A549 (cell line): ENCODE results near the gene SLC35A5.

ENCODE experiments used
- CEBPB ChIP-seq, 2 experiments: fragments of >200 bp in 1 of 2; sonication (Bioruptor Twin) in 1 of 2; formaldehyde crosslinking in 1 of 2; IDR thresholded peaks; 2 replicates each; pipeline ENCODE4 v1.6.1; 2012 to 2016
- EP300 ChIP-seq, 2 experiments: fragments of >200 bp; sonication (Bioruptor Twin); formaldehyde crosslinking; IDR thresholded peaks; 2 replicates in 1 of 2; 3 replicates in 1 of 2; pipeline ENCODE4 v1.6.1; 2016 to 2017
- ZFP36 ChIP-seq: fragments of 450-650 bp; IDR thresholded peaks from 2 replicates; pipeline ENCODE4 v1.6.1; 2014; ENCODE audit warnings: borderline replicate concordance; ENCODE audit not compliant: partially characterized antibody
- TF ChIP-seq, protein P1 (sequence below): fragments of 250-450 bp; sonication (Bioruptor Pico); IDR thresholded peaks from 2 replicates; pipeline ENCODE4 v1.5.0; 2021; ENCODE audit warnings: mild to moderate bottlenecking, moderate library complexity, borderline replicate concordance
- TF ChIP-seq, protein P2 (sequence below): fragments of >200 bp; sonication (Bioruptor Twin); formaldehyde crosslinking; IDR thresholded peaks from 3 replicates; pipeline ENCODE4 v1.5.1; 2016

DNA sequence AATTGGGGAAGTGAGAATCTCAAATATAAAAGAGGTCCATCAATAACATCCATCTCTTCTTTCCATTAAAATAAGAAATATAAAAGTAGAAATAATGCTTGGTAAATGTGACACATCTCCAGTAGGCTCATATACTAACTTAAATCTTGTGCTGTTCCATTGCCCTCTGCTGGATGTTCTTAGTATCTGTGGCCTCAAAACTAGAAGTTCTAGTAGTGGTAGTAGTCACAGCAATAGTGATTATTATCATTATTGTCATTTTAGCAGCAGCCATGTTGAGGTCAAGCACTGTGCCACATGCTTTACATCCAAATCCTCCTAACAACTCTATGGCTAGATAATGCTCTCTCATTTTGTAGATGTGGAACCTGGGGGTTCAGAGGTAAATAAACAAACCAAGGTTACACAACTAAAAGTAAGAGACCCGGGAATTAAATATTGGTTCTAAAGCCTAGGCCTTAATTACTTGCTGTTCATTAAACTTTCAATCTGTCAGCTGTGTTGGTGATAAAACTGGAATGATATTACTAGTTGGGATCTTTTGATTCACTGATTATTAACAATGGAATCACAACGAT, 42.3 kb upstream of the SLC35A5 start:
- TF ChIP-seq ZFP36, result no peak
- TF ChIP-seq, protein P1, sequence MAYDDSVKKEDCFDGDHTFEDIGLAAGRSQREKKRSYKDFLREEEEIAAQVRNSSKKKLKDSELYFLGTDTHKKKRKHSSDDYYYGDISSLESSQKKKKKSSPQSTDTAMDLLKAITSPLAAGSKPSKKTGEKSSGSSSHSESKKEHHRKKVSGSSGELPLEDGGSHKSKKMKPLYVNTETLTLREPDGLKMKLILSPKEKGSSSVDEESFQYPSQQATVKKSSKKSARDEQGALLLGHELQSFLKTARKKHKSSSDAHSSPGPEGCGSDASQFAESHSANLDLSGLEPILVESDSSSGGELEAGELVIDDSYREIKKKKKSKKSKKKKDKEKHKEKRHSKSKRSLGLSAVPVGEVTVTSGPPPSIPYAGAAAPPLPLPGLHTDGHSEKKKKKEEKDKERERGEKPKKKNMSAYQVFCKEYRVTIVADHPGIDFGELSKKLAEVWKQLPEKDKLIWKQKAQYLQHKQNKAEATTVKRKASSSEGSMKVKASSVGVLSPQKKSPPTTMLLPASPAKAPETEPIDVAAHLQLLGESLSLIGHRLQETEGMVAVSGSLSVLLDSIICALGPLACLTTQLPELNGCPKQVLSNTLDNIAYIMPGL (CRISPR knock-in tag), result no peak
- no peak for TF ChIP-seq CEBPB (IDR thresholded peaks at IDR 0.05)
- TF ChIP-seq EP300 (IDR thresholded peaks at IDR 0.05), result no peak
- TF ChIP-seq, protein P2, sequence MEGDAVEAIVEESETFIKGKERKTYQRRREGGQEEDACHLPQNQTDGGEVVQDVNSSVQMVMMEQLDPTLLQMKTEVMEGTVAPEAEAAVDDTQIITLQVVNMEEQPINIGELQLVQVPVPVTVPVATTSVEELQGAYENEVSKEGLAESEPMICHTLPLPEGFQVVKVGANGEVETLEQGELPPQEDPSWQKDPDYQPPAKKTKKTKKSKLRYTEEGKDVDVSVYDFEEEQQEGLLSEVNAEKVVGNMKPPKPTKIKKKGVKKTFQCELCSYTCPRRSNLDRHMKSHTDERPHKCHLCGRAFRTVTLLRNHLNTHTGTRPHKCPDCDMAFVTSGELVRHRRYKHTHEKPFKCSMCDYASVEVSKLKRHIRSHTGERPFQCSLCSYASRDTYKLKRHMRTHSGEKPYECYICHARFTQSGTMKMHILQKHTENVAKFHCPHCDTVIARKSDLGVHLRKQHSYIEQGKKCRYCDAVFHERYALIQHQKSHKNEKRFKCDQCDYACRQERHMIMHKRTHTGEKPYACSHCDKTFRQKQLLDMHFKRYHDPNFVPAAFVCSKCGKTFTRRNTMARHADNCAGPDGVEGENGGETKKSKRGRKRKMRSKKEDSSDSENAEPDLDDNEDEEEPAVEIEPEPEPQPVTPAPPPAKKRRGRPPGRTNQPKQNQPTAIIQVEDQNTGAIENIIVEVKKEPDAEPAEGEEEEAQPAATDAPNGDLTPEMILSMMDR, result peak; percentile 80
